WI38 (cell line): ENCODE results near the gene PSMA8.

Experiments used
- H3K4me3 ChIP-seq: 2 replicates; pipeline ENCODE4 v1.5.1; 2011; ENCODE audit warnings: low read depth, mild to moderate bottlenecking, control low read depth, low read length
- CTCF ChIP-seq: IDR thresholded peaks from 2 replicates; pipeline ENCODE4 v1.5.1; 2012; ENCODE audit warnings: low read depth, mild to moderate bottlenecking, control low read depth, low read length

Gene PSMA8

GRCh38 chr18:26205318-26205717 lies 71.6 kb downstream of the PSMA8 start:
- TF ChIP-seq CTCF: no peak
- H3K4me3 ChIP-seq: no peak overlapping the region

- TF ChIP-seq CTCF: no peak
- no peak overlapping the region for H3K4me3 ChIP-seq
Observed at GRCh38 chr18:26206488-26206887, 72.8 kb downstream of the PSMA8 start.

GRCh38 chr18:26207937-26208336 lies 74.3 kb downstream of the PSMA8 start:
- H3K4me3 ChIP-seq: no peak overlapping the region
- TF ChIP-seq CTCF: no peak

- TF ChIP-seq CTCF: no peak
- H3K4me3 ChIP-seq: no peak overlapping the region
Observed at GRCh38 chr18:26208977-26209376, 75.3 kb downstream of the PSMA8 start.

- H3K4me3 ChIP-seq: no peak overlapping the region
- no peak for TF ChIP-seq CTCF
Observed at GRCh38 chr18:26210147-26210546, 76.5 kb downstream of the PSMA8 start.

- TF ChIP-seq CTCF: no peak
- H3K4me3 ChIP-seq: no peak overlapping the region
Observed at GRCh38 chr18:26215247-26215970, 81.7 kb downstream of the PSMA8 start.

GRCh38 chr18:26225022-26225693 lies 91.5 kb downstream of the PSMA8 start:
- H3K4me3 ChIP-seq: no peak overlapping the region
- TF ChIP-seq CTCF: no peak
